Caco-2 (cell line): ENCODE results near the gene ERF. TPM values are rescaled to one million over a fixed set of nuclear protein-coding genes. Genes with fewer than 3 reads are reported as not detected.

Experiments used
- BruUV-seq: library from RNA; stranded (reverse); fragments of 400-500 nt; replicated peaks from 2 replicates; lab custom pipeline; 2021; lab: Mats Ljungman, UMichigan
- CTCF ChIA-PET: fragments of 300-600 bp; sonication (Branson Sonifier 250); formaldehyde crosslinking; loops from one replicate; lab custom pipeline; 2022; ENCODE audit warnings: antibody characterized with exemption; lab: Charles Lee
- POLR2A ChIA-PET: fragments of 300-600 bp; sonication (Branson Sonifier 250); formaldehyde crosslinking; loops from one replicate; lab custom pipeline; 2022; ENCODE audit warnings: antibody characterized with exemption; lab: Charles Lee
- DNase-seq, 2 experiments: peaks; one replicate each; pipeline versions ENCODE4 v3.0.0 to v3.0.0-alpha.2; 2020 to 2022
- H3K27me3 ChIP-seq: replicated peaks from 2 replicates; pipeline ENCODE4 v1.6.0; 2011; ENCODE audit warnings: low read length; ENCODE audit not compliant: control insufficient read depth, insufficient read depth
- H3K36me3 ChIP-seq: 2 replicates; pipeline ENCODE4 v1.5.1; 2011; ENCODE audit warnings: low read length; ENCODE audit not compliant: control insufficient read depth, insufficient read depth
- H3K4me1 ChIP-seq: fragments of 250-450 bp; sonication (Bioruptor Pico); 2 replicates; pipeline ENCODE4 v1.5.1; 2020; ENCODE audit warnings: mild to moderate bottlenecking
- H3K4me3 ChIP-seq: 2 replicates; pipeline ENCODE4 v1.5.1; 2011; ENCODE audit warnings: low read depth, mild to moderate bottlenecking, control low read depth, low read length
- H3K9me3 ChIP-seq: fragments of 250-450 bp; sonication (Bioruptor Pico); 2 replicates; pipeline ENCODE4 v1.5.1; 2020; ENCODE audit warnings: mild to moderate bottlenecking, moderate library complexity
- H3K27ac Mint-ChIP-seq: one replicate; pipeline ENCODE4 v1.8.0; 2022; ENCODE audit warnings: mixed read lengths; ENCODE audit not compliant: unreplicated experiment
- H3K27me3 Mint-ChIP-seq: one replicate; pipeline ENCODE4 v1.8.0; 2022; ENCODE audit warnings: mixed read lengths; ENCODE audit not compliant: insufficient read depth, unreplicated experiment
- H3K36me3 Mint-ChIP-seq: one replicate; pipeline ENCODE4 v1.8.0; 2022; ENCODE audit warnings: mild to moderate bottlenecking, mixed read lengths; ENCODE audit not compliant: insufficient read depth, unreplicated experiment
- H3K4me1 Mint-ChIP-seq: one replicate; pipeline ENCODE4 v1.8.0; 2022; ENCODE audit warnings: low read depth, mixed read lengths; ENCODE audit not compliant: unreplicated experiment
- H3K4me3 Mint-ChIP-seq: one replicate; pipeline ENCODE4 v1.8.0; 2022; ENCODE audit warnings: mild to moderate bottlenecking, moderate library complexity, mixed read lengths; ENCODE audit not compliant: unreplicated experiment
- H3K9me3 Mint-ChIP-seq: one replicate; pipeline ENCODE4 v1.8.0; 2022; ENCODE audit warnings: mixed read lengths; ENCODE audit not compliant: unreplicated experiment
- intact Hi-C: fragments of 100-400 bp; cut with micrococcal nuclease; formaldehyde crosslinking; loops from one replicate; pipeline ENCODE4 v1.10.0; 2022; ENCODE audit not compliant: unreplicated experiment
- total RNA-seq: library from RNA; stranded (reverse); gene quantifications from 2 replicates; pipeline ENCODE4 v1.2.3, GENCODE V29; 2022
- TF ChIP-seq, protein P1 (sequence below), 2 experiments: fragments of 200-600 bp in 1 of 2; IDR thresholded peaks; 1 replicate in 1 of 2; 2 replicates in 1 of 2; pipeline versions ENCODE4 v1.5.1 to v1.8.0; 2011 to 2022; ENCODE audit warnings: antibody characterized with exemption in 1 of 2, control low read depth in 1 of 2, inconsistent platforms in 1 of 2, low read depth in 1 of 2, low read length in 1 of 2, mild to moderate bottlenecking in 1 of 2, moderate library complexity in 1 of 2; ENCODE audit not compliant: insufficient read depth in 1 of 2, severe bottlenecking in 1 of 2, unreplicated experiment in 1 of 2

Gene ERF
- total RNA-seq, 1 experiment from 2014 or later = 149 TPM

DNA sequence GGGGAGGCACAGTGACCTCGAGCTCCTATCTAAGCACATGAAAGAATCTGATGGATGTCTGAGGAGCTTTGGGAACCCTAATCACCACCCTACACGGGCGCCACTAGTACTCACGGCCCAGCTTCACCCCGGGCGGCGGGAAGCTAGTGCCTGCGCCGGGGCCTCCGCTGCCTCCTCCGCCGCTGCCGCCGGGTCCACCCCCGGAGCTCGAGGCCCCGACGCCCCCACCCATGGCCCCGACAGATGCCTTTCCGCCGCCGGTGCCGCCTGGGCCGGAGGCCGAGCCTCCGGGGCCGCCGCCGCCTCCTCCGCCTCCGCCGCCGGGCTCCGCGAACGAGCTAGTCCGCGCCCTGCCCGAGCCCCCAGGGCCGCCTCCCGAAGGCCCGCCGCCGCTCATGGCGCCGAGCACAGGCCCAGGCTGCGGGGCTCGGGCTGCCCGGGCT, 12.8 kb downstream of the ERF start:
- no peaks in the 10 kb centered on the region for H3K27me3 ChIP-seq
- ChIA-PET POLR2A (interaction anchor here (0.5 to 2.5 kb wide), 6 partner anchors 9 to 154 kb away, joined by 3 to 23 read pairs (median 6); partner anchors contain the start of genes CIC and DEDD2), CTCF (interaction anchor here (1.3 to 2.3 kb wide), 4 partner anchors 38 to 155 kb away, joined by 3 to 17 read pairs (median 5); partner anchors contain the start of gene POU2F2)
- Mint-ChIP-seq H3K27me3 (no peaks in the 10 kb centered on the region), H3K27ac (peak overlapping the region; percentile 87), H3K9me3 (no peaks in the 10 kb centered on the region), H3K4me3 (peak overlapping the region; percentile 85), H3K4me1 (peaks cover 18% of the 10 kb centered on the region), H3K36me3 (peaks cover 57% of the 10 kb centered on the region)
- H3K4me1 ChIP-seq = peaks cover 10% of the 10 kb centered on the region; the same call in 1 of the 2 replicates
- DNase-seq = no peak
- no peaks in the 10 kb centered on the region; the same call in 1 of the 2 replicates for H3K36me3 ChIP-seq
- no peaks in the 10 kb centered on the region for H3K9me3 ChIP-seq
- no TSS peak for BruUV-seq
- TF ChIP-seq, protein P1, sequence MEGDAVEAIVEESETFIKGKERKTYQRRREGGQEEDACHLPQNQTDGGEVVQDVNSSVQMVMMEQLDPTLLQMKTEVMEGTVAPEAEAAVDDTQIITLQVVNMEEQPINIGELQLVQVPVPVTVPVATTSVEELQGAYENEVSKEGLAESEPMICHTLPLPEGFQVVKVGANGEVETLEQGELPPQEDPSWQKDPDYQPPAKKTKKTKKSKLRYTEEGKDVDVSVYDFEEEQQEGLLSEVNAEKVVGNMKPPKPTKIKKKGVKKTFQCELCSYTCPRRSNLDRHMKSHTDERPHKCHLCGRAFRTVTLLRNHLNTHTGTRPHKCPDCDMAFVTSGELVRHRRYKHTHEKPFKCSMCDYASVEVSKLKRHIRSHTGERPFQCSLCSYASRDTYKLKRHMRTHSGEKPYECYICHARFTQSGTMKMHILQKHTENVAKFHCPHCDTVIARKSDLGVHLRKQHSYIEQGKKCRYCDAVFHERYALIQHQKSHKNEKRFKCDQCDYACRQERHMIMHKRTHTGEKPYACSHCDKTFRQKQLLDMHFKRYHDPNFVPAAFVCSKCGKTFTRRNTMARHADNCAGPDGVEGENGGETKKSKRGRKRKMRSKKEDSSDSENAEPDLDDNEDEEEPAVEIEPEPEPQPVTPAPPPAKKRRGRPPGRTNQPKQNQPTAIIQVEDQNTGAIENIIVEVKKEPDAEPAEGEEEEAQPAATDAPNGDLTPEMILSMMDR (IDR thresholded peaks at IDR 0.05; ENCODE audit: insufficient read depth in 1 of 2, low read depth in 1 of 2, low read length in 1 of 2, severe bottlenecking in 1 of 2, unreplicated experiment in 1 of 2) = no peak
- intact Hi-C loops = loop anchor here (1.0 kb wide), 2 partner anchors 22 to 283 kb away; partner anchors contain the start of genes RABAC1 and ZNF526
- H3K4me3 ChIP-seq = peak overlapping the region; percentile 92

DNA sequence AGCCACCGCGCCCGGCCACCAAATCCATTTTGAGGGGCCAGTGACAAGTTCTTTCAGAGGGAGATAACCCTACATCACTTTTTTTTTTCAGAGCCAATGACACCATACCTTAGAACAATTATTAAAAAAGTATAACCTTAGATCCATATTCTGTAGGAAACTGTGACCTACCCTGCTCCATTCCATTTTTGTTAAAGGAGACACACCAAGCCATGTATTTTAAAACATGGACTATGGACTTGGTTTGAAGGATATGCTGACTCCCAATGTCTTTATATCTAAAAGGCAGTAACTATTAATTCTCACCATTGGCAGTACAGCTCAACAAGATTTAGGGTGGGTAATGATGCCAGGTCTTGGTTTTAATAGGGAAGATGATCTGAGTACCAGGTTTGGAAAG, 13.6 kb downstream of the ERF start:
- Histone ChIP-seq H3K9me3 (no peaks in the 10 kb centered on the region), H3K4me3 (peak overlapping the region; percentile 92), H3K36me3 (no peaks in the 10 kb centered on the region; the same call in 1 of the 2 replicates), H3K27me3 (no peaks in the 10 kb centered on the region), H3K4me1 (peaks cover 6% of the 10 kb centered on the region; the same call in 1 of the 2 replicates)
- intact Hi-C loops = no loop called here
- H3K4me3 Mint-ChIP-seq = peak overlapping the region; percentile 85
- H3K9me3 Mint-ChIP-seq = no peaks in the 10 kb centered on the region
- H3K4me1 Mint-ChIP-seq = peaks cover 13% of the 10 kb centered on the region
- H3K36me3 Mint-ChIP-seq = peaks cover 57% of the 10 kb centered on the region
- TF ChIP-seq, protein P1 (IDR thresholded peaks at IDR 0.05; ENCODE audit: insufficient read depth in 1 of 2, low read depth in 1 of 2, low read length in 1 of 2, severe bottlenecking in 1 of 2, unreplicated experiment in 1 of 2) = no peak
- no TSS peak for BruUV-seq
- no peaks in the 10 kb centered on the region for H3K27me3 Mint-ChIP-seq
- CTCF ChIA-PET = interaction anchor here (1.4 kb wide), 1 partner anchor 155 kb away, joined by 3 read pairs; no protein-coding TSS in a partner anchor
- no peak for DNase-seq
- H3K27ac Mint-ChIP-seq = peak overlapping the region; percentile 87
- POLR2A ChIA-PET = no interaction called here

DNA sequence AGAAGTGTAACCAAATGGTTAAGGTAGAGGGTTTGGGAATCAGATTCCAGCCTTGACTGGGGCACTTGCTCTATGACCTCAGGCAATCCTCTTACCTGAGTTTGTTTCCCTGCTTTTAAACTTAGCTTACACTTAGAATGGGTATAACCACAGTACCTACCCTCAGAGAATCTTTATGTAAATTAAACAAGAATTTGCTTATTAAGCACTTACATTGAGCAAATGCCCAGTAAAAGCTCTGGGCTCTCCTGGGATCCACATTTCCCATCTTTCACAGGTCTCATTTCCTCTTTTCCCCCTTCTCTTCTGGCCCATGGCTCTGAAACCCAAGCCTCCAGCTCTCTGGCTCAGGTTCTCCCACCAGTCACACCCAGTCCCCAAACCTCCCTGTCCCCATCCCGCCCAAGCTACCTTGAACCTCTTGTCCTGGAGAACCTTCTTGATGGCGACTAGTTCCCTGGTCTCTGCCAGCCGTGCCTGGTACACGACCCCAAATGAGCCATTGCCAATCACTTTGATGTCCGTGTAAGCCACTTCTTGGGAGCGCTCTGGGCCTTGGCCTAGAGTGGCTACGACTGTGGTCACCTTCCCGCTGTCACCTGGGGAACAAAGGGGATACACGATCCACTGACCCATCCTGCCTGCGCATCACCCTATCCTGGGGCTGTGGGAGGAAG, 15.2 kb downstream of the ERF start:
- H3K36me3 ChIP-seq = peaks cover 1% of the 10 kb centered on the region
- no peaks in the 10 kb centered on the region for H3K9me3 ChIP-seq
- H3K4me1 ChIP-seq = peaks cover 6% of the 10 kb centered on the region; the same call in 1 of the 2 replicates
- peaks cover 58% of the 10 kb centered on the region for H3K36me3 Mint-ChIP-seq
- no peak overlapping the region for H3K4me3 ChIP-seq
- no TSS peak for BruUV-seq
- H3K4me3 Mint-ChIP-seq = no peak overlapping the region
- TF ChIP-seq, protein P1 (IDR thresholded peaks at IDR 0.05; ENCODE audit: insufficient read depth in 1 of 2, low read depth in 1 of 2, low read length in 1 of 2, severe bottlenecking in 1 of 2, unreplicated experiment in 1 of 2) = no peak
- H3K27ac Mint-ChIP-seq = no peak overlapping the region
- CTCF ChIA-PET = no interaction called here
- H3K4me1 Mint-ChIP-seq = peaks cover 7% of the 10 kb centered on the region
- no peaks in the 10 kb centered on the region for H3K9me3 Mint-ChIP-seq
- DNase-seq = no peak
- intact Hi-C loops = no loop called here
- POLR2A ChIA-PET = no interaction called here
- H3K27me3 ChIP-seq = no peaks in the 10 kb centered on the region
- H3K27me3 Mint-ChIP-seq = no peaks in the 10 kb centered on the region
